Measurements from ENCODE around the gene MAGI3. TPM values are rescaled to one million over a fixed set of nuclear protein-coding genes. Genes with fewer than 3 reads are reported as not detected.

MAGI3 gene
- total RNA-seq, 1 experiment from 2014 or later = 27.6 TPM

DNA sequence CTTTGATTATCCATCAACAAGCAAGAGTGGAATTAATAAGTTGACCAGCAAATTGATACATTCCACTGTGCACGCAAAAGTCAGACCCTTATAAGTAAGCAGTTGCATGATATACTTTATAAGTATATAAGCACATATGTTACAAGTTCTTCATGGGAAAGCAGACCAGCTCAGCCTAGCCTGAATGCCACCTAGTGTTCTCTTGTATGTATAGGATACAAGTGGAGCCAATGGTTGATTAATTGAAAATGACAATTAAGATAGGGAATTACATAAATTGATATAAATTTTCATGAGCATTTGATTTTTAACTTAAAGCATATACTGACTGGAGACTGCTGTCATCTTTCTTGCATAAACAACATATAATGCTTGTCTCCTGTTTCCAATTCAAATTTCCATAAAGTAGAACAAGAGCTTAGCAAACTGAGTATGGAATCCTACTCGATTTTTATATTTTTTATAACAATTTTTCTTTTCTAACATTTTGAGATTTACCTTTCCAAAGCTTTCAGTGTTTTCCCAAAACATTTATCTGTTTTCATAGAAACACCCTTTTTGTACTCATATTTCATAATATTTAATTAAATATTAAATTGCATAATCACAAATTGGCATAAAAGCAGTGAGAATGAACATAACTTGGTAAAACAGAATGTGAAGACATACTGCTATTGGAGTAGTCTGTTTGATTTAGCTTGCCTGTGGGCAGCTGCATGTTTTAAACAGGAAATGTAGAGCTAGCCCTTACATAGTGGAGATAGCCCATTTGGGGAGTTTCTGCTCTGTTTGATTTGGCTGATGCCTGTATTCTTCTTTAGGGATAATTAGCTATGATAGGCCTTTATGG, 62.8 kb downstream of the MAGI3 start:
- intact Hi-C loops (cut with micrococcal nuclease; ENCODE audit: unreplicated experiment) = loop anchor here (1.0 to 2.0 kb wide), 2 partner anchors 62 to 313 kb away; partner anchors contain the start of gene MAGI3
- Histone ChIP-seq H3K4me3 (ENCODE audit: low read depth, low read length) (no peak overlapping the region), H3K9me3 (no peaks in the 10 kb centered on the region), H3K27me3 (replicated peaks; ENCODE audit: control insufficient read depth, insufficient read depth, low read length) (no peaks in the 10 kb centered on the region), H3K4me1 (peaks cover 8% of the 10 kb centered on the region), H3K36me3 (ENCODE audit: control insufficient read depth, insufficient read depth, low read length) (no peaks in the 10 kb centered on the region)
- CTCF ChIA-PET = interaction anchor here (1.0 to 1.6 kb wide), 3 partner anchors 61 to 313 kb away, joined by 3 to 5 read pairs (median 3); no protein-coding TSS in a partner anchor
- TF ChIP-seq, protein P1, sequence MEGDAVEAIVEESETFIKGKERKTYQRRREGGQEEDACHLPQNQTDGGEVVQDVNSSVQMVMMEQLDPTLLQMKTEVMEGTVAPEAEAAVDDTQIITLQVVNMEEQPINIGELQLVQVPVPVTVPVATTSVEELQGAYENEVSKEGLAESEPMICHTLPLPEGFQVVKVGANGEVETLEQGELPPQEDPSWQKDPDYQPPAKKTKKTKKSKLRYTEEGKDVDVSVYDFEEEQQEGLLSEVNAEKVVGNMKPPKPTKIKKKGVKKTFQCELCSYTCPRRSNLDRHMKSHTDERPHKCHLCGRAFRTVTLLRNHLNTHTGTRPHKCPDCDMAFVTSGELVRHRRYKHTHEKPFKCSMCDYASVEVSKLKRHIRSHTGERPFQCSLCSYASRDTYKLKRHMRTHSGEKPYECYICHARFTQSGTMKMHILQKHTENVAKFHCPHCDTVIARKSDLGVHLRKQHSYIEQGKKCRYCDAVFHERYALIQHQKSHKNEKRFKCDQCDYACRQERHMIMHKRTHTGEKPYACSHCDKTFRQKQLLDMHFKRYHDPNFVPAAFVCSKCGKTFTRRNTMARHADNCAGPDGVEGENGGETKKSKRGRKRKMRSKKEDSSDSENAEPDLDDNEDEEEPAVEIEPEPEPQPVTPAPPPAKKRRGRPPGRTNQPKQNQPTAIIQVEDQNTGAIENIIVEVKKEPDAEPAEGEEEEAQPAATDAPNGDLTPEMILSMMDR (IDR thresholded peaks at IDR 0.05; ENCODE audit: insufficient read depth in 1 of 2, low read depth in 1 of 2, low read length in 1 of 2, severe bottlenecking in 1 of 2, unreplicated experiment in 1 of 2) = peak; percentile 25 to 39
- H3K4me3 Mint-ChIP-seq (ENCODE audit: unreplicated experiment) = no peak overlapping the region
- H3K27ac Mint-ChIP-seq (ENCODE audit: unreplicated experiment) = no peak overlapping the region
- POLR2A ChIA-PET = no interaction called here
- no peaks in the 10 kb centered on the region for H3K9me3 Mint-ChIP-seq (ENCODE audit: unreplicated experiment)
- peak; percentile 4 to 29 for DNase-seq
- H3K36me3 Mint-ChIP-seq (ENCODE audit: insufficient read depth, unreplicated experiment) = peaks cover 20% of the 10 kb centered on the region
- H3K4me1 Mint-ChIP-seq (ENCODE audit: low read depth, unreplicated experiment) = peaks cover 30% of the 10 kb centered on the region
- BruUV-seq (replicated peaks) = no TSS peak
- no peaks in the 10 kb centered on the region for H3K27me3 Mint-ChIP-seq (ENCODE audit: insufficient read depth, unreplicated experiment)

DNA sequence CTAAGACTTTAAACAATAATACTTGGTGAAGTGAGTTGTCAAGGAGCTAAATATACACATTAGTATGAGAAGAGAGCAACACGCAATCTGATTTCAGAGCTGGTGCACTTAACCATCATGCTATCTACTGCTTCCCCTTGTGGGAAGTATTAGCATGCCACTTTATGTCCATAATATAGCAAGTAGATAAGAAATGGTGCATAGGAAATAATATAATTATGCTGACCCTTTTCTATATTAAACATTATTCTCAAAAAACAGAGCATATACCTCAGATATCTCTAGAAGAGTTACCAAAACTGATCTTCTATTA, 63.4 kb downstream of the MAGI3 start:
- H3K27me3 Mint-ChIP-seq (ENCODE audit: insufficient read depth, unreplicated experiment) = no peaks in the 10 kb centered on the region
- H3K9me3 Mint-ChIP-seq (ENCODE audit: unreplicated experiment) = no peaks in the 10 kb centered on the region
- peaks cover 30% of the 10 kb centered on the region for H3K4me1 Mint-ChIP-seq (ENCODE audit: low read depth, unreplicated experiment)
- intact Hi-C loops (cut with micrococcal nuclease; ENCODE audit: unreplicated experiment) = loop anchor here (1.0 to 2.0 kb wide), 2 partner anchors 63 to 313 kb away; partner anchors contain the start of gene MAGI3
- Histone ChIP-seq H3K36me3 (ENCODE audit: control insufficient read depth, insufficient read depth, low read length) (no peaks in the 10 kb centered on the region), H3K4me1 (peaks cover 8% of the 10 kb centered on the region), H3K4me3 (ENCODE audit: low read depth, low read length) (no peak overlapping the region), H3K9me3 (no peaks in the 10 kb centered on the region), H3K27me3 (replicated peaks; ENCODE audit: control insufficient read depth, insufficient read depth, low read length) (no peaks in the 10 kb centered on the region)
- TF ChIP-seq, protein P1 (IDR thresholded peaks at IDR 0.05; ENCODE audit: insufficient read depth in 1 of 2, low read depth in 1 of 2, low read length in 1 of 2, severe bottlenecking in 1 of 2, unreplicated experiment in 1 of 2) = no peak
- ChIA-PET POLR2A (no interaction called here), CTCF (interaction anchor here (1.3 to 1.6 kb wide), 2 partner anchors 62 to 313 kb away, joined by 3 to 5 read pairs; no protein-coding TSS in a partner anchor)
- no peak overlapping the region for H3K27ac Mint-ChIP-seq (ENCODE audit: unreplicated experiment)
- no peak for DNase-seq
- BruUV-seq (replicated peaks) = no TSS peak
- H3K4me3 Mint-ChIP-seq (ENCODE audit: unreplicated experiment) = no peak overlapping the region
- H3K36me3 Mint-ChIP-seq (ENCODE audit: insufficient read depth, unreplicated experiment) = peaks cover 22% of the 10 kb centered on the region

DNA sequence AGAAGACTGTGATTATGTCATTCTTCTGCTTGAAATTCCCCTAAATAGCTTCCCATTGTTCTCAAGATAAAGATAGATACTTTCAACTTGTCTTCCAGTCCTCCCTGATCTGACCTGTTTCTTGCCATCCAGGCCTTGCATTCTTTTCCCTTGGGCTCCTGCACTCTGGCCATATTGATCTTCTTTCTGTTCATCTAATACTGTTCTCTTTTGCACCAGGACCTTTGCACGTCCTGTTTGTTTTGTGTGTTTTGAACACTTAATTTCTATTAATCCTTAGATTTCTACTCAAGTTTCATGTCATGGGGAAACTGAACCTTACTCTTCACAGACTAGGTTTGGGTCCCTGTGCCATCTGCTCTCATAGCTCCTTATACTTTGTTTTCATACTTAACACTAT, 65.1 kb downstream of the MAGI3 start:
- Mint-ChIP-seq H3K27me3 (ENCODE audit: insufficient read depth, unreplicated experiment) (no peaks in the 10 kb centered on the region), H3K27ac (ENCODE audit: unreplicated experiment) (no peak overlapping the region), H3K9me3 (ENCODE audit: unreplicated experiment) (no peaks in the 10 kb centered on the region), H3K4me1 (ENCODE audit: low read depth, unreplicated experiment) (peaks cover 23% of the 10 kb centered on the region), H3K36me3 (ENCODE audit: insufficient read depth, unreplicated experiment) (peaks cover 12% of the 10 kb centered on the region), H3K4me3 (ENCODE audit: unreplicated experiment) (no peak overlapping the region)
- TF ChIP-seq, protein P1 (IDR thresholded peaks at IDR 0.05; ENCODE audit: insufficient read depth in 1 of 2, low read depth in 1 of 2, low read length in 1 of 2, severe bottlenecking in 1 of 2, unreplicated experiment in 1 of 2) = no peak
- no TSS peak for BruUV-seq (replicated peaks)
- H3K4me3 ChIP-seq (ENCODE audit: low read depth, low read length) = no peak overlapping the region
- no peak for DNase-seq
- ChIA-PET POLR2A (interaction anchor here (0.7 kb wide), 1 partner anchor 183 kb away, joined by 4 read pairs; no protein-coding TSS in a partner anchor), CTCF (no interaction called here)
- H3K27me3 ChIP-seq (replicated peaks; ENCODE audit: control insufficient read depth, insufficient read depth, low read length) = no peaks in the 10 kb centered on the region
- peaks cover 8% of the 10 kb centered on the region for H3K4me1 ChIP-seq
- no peaks in the 10 kb centered on the region for H3K36me3 ChIP-seq (ENCODE audit: control insufficient read depth, insufficient read depth, low read length)
- intact Hi-C loops (cut with micrococcal nuclease; ENCODE audit: unreplicated experiment) = no loop called here
- H3K9me3 ChIP-seq = no peaks in the 10 kb centered on the region
